ENCODE measurements around the gene TYSND1. TPM values are rescaled to one million over a fixed set of nuclear protein-coding genes. Genes with fewer than 3 reads are reported as not detected.
A peak's percentile ranks its signal among the peaks of the same experiment; 100 is the strongest.

Gene TYSND1, protein sequence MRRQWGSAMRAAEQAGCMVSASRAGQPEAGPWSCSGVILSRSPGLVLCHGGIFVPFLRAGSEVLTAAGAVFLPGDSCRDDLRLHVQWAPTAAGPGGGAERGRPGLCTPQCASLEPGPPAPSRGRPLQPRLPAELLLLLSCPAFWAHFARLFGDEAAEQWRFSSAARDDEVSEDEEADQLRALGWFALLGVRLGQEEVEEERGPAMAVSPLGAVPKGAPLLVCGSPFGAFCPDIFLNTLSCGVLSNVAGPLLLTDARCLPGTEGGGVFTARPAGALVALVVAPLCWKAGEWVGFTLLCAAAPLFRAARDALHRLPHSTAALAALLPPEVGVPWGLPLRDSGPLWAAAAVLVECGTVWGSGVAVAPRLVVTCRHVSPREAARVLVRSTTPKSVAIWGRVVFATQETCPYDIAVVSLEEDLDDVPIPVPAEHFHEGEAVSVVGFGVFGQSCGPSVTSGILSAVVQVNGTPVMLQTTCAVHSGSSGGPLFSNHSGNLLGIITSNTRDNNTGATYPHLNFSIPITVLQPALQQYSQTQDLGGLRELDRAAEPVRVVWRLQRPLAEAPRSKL
- polyA plus RNA-seq (2012; ENCODE audit: insufficient read length, low read depth): 16.9 TPM

DNA sequence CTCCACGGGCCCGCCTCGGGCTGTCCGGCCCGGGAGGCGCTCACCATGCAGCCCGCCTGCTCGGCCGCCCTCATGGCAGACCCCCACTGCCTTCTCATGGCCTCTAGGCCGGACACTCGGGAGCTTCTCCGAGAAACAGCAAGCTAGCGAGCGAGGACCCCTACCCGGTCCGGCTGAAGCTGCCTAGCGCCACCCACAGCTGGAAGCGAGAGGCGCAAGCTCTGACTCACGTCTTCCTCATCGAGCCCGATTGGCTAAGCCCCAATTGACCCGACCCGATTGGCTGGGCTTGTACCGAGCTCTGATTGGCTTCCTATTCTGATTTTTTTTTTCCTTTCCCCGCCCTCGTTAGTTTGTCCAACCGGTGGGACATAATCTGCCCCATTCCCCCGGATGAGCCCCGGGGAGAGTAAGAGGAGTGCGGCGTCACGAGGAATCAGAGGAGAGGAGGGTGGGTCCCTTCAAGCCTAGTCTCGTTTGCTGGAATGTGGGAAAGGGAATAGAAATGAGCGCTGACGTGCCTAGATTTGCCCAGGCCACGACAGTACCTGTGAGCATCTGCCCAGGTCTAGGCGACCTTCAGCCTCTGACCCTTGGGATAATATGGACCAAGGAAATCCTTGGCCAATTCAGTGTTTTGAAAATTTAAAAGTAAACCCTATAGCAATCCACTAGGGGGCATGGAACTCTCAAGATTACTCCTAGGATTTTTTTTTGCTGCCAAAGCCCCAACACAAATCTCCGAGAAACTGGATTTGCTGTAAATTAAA lies at the start of gene TYSND1:
TYSND1 (minus strand) TSS at position 212 of the 770 bp plus-strand sequence; CDS start at position 98, 114 bp downstream.
- peak; percentile 87 for TF ChIP-seq POLR2AphosphoS5 (IDR thresholded peaks at IDR 0.05; ENCODE audit: low read depth, low read length)
- no peak for TF ChIP-seq SIN3A (IDR thresholded peaks at IDR 0.05; ENCODE audit: borderline replicate concordance, insufficient read depth, low read length)
- TF ChIP-seq FOXP2 (optimal IDR thresholded peaks at IDR 0.05; ENCODE audit: borderline replicate concordance, extremely low read depth, extremely low read length, insufficient read depth): peak; percentile 50
- TF ChIP-seq REST (IDR thresholded peaks at IDR 0.05; ENCODE audit: insufficient read depth in 1 of 2, low read depth in 2 of 2, low read length in 2 of 2): no peak
- peak; percentile 85; the same call in 1 of the 2 replicates for TF ChIP-seq TAF1 (IDR thresholded peaks at IDR 0.05; ENCODE audit: borderline replicate concordance, insufficient read depth, low read length)

DNA sequence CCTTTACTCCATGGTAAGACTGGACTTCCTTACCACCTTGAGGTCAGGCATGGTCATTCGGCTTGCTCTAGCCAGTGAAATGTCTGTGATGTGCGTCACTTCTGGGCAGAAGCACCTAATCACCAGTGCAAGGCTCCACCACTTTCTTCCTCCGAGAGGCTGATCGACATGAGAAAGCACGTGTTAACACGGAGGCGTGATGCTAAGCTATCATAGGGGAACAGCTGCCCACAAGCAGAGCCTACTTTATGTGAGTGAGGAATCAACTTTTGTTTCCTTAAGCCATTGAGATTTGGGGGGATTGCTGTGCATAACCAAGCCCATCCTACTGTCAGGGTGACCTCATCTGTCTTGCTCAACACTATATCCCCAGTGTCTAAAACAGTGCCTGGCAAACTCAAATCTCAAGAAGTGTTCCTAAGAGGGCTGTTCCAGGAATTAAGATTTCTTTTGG lies 46.9 kb upstream of the TYSND1 start:
- TF ChIP-seq TAF1 (IDR thresholded peaks at IDR 0.05; ENCODE audit: borderline replicate concordance, insufficient read depth, low read length) (no peak), FOXP2 (optimal IDR thresholded peaks at IDR 0.05; ENCODE audit: borderline replicate concordance, extremely low read depth, extremely low read length, insufficient read depth) (no peak), SIN3A (IDR thresholded peaks at IDR 0.05; ENCODE audit: borderline replicate concordance, insufficient read depth, low read length) (no peak), REST (IDR thresholded peaks at IDR 0.05; ENCODE audit: insufficient read depth in 1 of 2, low read depth in 2 of 2, low read length in 2 of 2) (no peak), POLR2AphosphoS5 (IDR thresholded peaks at IDR 0.05; ENCODE audit: low read depth, low read length) (no peak)

DNA sequence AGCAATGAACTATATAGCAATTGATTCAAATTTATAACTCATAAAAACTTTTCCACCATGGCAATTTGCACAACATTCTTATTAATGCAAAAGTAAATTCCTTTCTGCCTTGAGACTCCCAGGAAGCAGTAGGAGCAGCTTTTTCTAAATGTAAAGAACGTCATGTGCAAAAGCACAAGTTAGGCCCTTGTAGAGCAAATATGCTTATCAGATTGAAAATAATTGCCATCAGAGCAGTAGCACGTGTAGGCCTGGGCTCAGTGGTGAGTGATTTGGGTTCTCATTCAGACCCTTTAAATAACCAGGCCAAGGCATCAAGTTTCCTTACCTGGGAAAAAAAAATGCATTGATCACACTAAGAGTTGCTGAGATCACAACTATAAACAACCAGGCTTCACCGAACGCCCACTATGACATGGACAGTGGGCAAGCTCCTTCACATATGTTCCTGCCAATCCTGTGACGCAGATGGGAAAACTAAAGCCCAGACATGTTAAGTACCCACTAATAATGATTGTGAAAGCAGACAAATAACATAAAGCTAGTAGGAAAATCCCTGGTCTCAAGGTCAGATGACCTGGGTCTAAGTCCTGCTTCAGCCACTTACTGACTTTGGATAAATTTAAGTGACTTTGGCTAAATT lies 45.9 kb upstream of the TYSND1 start:
- TF ChIP-seq REST (IDR thresholded peaks at IDR 0.05; ENCODE audit: insufficient read depth in 1 of 2, low read depth in 2 of 2, low read length in 2 of 2): no peak
- TF ChIP-seq SIN3A (IDR thresholded peaks at IDR 0.05; ENCODE audit: borderline replicate concordance, insufficient read depth, low read length): no peak
- no peak for TF ChIP-seq POLR2AphosphoS5 (IDR thresholded peaks at IDR 0.05; ENCODE audit: low read depth, low read length)
- TF ChIP-seq FOXP2 (optimal IDR thresholded peaks at IDR 0.05; ENCODE audit: borderline replicate concordance, extremely low read depth, extremely low read length, insufficient read depth): no peak
- TF ChIP-seq TAF1 (IDR thresholded peaks at IDR 0.05; ENCODE audit: borderline replicate concordance, insufficient read depth, low read length): no peak

DNA sequence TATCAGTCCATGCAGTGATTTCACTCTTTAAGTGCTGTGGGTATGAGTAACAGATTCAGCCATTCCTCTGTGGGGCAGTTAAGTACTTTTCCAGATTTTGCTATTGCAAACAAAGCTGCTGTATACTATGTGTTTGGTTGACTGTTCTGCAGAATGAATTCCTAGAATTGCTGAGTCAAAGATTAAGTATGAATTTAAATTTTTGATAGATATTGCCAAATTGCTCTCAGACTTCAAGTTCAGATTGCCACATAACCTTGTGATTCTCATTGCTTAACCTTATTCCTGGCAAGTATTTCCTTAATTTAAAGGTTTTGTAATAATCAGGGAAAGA lies 45.4 kb upstream of the TYSND1 start:
- TF ChIP-seq REST (IDR thresholded peaks at IDR 0.05; ENCODE audit: insufficient read depth in 1 of 2, low read depth in 2 of 2, low read length in 2 of 2) (no peak), SIN3A (IDR thresholded peaks at IDR 0.05; ENCODE audit: borderline replicate concordance, insufficient read depth, low read length) (no peak), POLR2AphosphoS5 (IDR thresholded peaks at IDR 0.05; ENCODE audit: low read depth, low read length) (no peak), TAF1 (IDR thresholded peaks at IDR 0.05; ENCODE audit: borderline replicate concordance, insufficient read depth, low read length) (no peak), FOXP2 (optimal IDR thresholded peaks at IDR 0.05; ENCODE audit: borderline replicate concordance, extremely low read depth, extremely low read length, insufficient read depth) (no peak)
